Vagina (tissue), 2 donors: ENCODE data around the gene TMEM43. TPM values are rescaled to one million over a fixed set of nuclear protein-coding genes. Genes with fewer than 3 reads are reported as not detected.

ENCODE experiments used
- DNase-seq, 2 donors: peaks; one replicate each; pipeline ENCODE4 v3.0.0-alpha.2; 2017; ENCODE audit errors: extremely low spot score in 2 of 2
- H3K27ac ChIP-seq: fragments of 200-600 bp; sonication (generic); one replicate; pipeline ENCODE4 v1.5.1; 2019
- H3K27me3 ChIP-seq: fragments of 200-600 bp; sonication (generic); one replicate; pipeline ENCODE4 v1.5.1; 2019
- H3K36me3 ChIP-seq, 2 donors: fragments of 200-600 bp; sonication (generic); one replicate each; pipeline ENCODE4 v1.5.1; 2017 to 2019
- H3K4me1 ChIP-seq: fragments of 200-600 bp; sonication (generic); one replicate; pipeline ENCODE4 v1.5.1; 2019
- H3K4me3 ChIP-seq, 2 donors: fragments of 200-600 bp; sonication (generic); 1 replicate in 1 of 2; 2 replicates in 1 of 2; pipeline ENCODE4 v1.5.1; 2016 to 2019
- H3K9me3 ChIP-seq: fragments of 200-600 bp; sonication (generic); one replicate; pipeline ENCODE4 v1.5.1; 2019
- POLR2A ChIP-seq, 2 donors: fragments of 450-650 bp; IDR thresholded peaks; one replicate each; pipeline ENCODE4 v1.6.1; 2017; ENCODE audit warnings: antibody characterized with exemption in 2 of 2, mild to moderate bottlenecking in 2 of 2, moderate library complexity in 2 of 2
- POLR2AphosphoS5 ChIP-seq, 2 donors: sonication (generic); formaldehyde crosslinking; IDR thresholded peaks; one replicate each; pipeline ENCODE4 v1.9.0; 2017; ENCODE audit warnings: antibody characterized with exemption in 2 of 2, mild to moderate bottlenecking in 2 of 2, low read depth in 1 of 2; ENCODE audit not compliant: insufficient read depth in 1 of 2
- intact Hi-C: fragments of 100-400 bp; cut with DNase I; formaldehyde crosslinking; loops from one replicate; pipeline ENCODE4 v1.15.1; 2023
- total RNA-seq: library from RNA; depleted of rRNA; stranded (reverse); fragments of >200 nt; gene quantifications from one replicate; pipeline ENCODE4 v1.2.3, GENCODE V29; 2016
- TF ChIP-seq, protein P1 (sequence below), 3 experiments: fragments of 450-650 bp in 2 of 3; fragments of 200-600 bp in 1 of 3; sonication (generic) in 1 of 3; IDR thresholded peaks; one replicate each; pipeline ENCODE4 v1.5.1; 2017 to 2019; ENCODE audit warnings: antibody characterized with exemption in 3 of 3, mild to moderate bottlenecking in 2 of 3, moderate library complexity in 2 of 3

Gene TMEM43
- total RNA-seq, 1 donor from 2014 or later, result 118 TPM

DNA sequence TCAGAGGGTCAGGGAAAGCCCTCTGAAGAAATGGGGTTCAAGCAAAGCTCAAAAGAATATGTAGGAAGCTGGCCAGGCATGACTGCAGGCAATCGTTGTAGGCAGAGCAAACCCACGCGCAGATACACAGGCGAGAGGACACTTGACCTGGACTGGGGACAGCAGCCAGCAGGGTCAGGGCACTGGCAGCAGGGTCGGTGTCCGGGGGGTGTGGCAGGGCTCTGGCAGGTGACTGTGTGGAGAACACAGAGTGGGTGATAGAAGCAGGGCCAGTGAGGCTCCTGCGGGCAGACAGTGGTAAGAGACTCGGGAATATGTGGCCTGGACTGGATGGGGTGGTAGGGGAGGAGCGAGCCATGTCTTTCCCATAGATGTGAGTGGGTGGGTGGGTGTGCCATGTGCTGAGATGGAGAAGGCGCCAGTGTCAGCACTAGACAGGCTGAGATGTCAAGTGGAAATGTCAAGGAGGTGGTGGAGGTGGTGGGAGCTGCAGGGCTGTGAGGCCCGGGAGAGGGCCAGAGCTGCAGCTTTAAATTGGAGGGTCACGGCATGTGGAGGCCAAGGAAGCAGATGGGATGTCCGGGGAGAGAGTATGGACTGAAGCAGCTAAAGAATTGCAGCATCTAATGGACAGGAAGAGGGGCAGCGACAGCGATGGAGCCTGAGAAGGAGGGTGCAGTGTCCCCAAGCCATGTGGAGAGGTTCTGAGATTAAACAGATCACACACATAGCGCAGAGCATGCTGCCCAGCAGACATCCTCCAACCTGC lies 13.4 kb downstream of the TMEM43 start:
- H3K4me3 ChIP-seq, result no peak overlapping the region
- peaks cover 20% of the 10 kb centered on the region for H3K4me1 ChIP-seq
- no peak for DNase-seq
- no peak overlapping the region for H3K27ac ChIP-seq
- intact Hi-C loops, result loop anchor here (10.0 kb wide), 1 partner anchor 243 kb away; no protein-coding TSS in a partner anchor
- no peaks in the 10 kb centered on the region for H3K9me3 ChIP-seq
- peaks cover 0 to 62% of the 10 kb centered on the region in 2 donors for H3K36me3 ChIP-seq
- H3K27me3 ChIP-seq, result no peaks in the 10 kb centered on the region
- TF ChIP-seq POLR2AphosphoS5 (IDR thresholded peaks at IDR 0.05; ENCODE audit: insufficient read depth in 1 of 2, low read depth in 1 of 2) (no peak), POLR2A (IDR thresholded peaks at IDR 0.05) (no peak)
- TF ChIP-seq, protein P1, sequence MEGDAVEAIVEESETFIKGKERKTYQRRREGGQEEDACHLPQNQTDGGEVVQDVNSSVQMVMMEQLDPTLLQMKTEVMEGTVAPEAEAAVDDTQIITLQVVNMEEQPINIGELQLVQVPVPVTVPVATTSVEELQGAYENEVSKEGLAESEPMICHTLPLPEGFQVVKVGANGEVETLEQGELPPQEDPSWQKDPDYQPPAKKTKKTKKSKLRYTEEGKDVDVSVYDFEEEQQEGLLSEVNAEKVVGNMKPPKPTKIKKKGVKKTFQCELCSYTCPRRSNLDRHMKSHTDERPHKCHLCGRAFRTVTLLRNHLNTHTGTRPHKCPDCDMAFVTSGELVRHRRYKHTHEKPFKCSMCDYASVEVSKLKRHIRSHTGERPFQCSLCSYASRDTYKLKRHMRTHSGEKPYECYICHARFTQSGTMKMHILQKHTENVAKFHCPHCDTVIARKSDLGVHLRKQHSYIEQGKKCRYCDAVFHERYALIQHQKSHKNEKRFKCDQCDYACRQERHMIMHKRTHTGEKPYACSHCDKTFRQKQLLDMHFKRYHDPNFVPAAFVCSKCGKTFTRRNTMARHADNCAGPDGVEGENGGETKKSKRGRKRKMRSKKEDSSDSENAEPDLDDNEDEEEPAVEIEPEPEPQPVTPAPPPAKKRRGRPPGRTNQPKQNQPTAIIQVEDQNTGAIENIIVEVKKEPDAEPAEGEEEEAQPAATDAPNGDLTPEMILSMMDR (IDR thresholded peaks at IDR 0.05), result no peak

DNA sequence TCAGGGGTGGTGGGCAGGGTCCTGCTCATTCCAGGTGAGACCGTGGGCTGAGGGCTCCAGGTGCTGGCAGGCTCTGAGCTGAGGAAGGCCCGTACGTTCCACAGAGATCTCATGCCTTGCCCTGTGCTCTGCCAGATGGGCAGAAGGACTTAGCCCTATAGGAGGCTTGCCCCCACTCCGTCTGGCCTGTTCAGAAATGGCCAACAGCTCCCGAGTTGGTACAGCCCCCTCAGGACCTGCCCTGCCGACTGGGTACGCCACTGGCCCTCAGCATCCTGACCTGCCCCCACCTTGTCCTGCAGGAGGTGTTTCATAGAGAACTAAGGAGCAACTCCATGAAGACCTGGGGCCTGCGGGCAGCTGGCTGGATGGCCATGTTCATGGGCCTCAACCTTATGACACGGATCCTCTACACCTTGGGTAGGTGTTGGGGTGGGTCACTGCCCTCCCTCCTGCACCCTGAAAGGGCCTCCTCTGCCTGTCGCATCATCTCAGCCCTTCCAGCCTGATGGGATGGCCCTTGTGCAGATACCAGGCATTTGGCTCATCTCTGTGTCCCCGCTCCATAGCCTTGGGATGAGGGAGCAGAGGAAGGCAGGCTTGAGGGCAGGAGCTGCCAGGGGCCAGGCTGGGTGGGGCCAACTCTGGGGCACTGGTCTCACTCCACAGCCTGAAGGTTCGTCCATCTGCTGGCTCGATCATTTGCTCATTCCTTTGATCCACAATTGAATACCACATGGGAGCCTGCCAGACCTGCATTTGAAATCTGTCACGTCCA lies 14.2 kb downstream of the TMEM43 start:
- no peak overlapping the region for H3K4me3 ChIP-seq
- intact Hi-C loops, result loop anchor here (10.0 kb wide), 1 partner anchor 244 kb away; no protein-coding TSS in a partner anchor
- TF ChIP-seq POLR2A (IDR thresholded peaks at IDR 0.05) (no peak), POLR2AphosphoS5 (IDR thresholded peaks at IDR 0.05; ENCODE audit: insufficient read depth in 1 of 2, low read depth in 1 of 2) (no peak)
- TF ChIP-seq, protein P1 (IDR thresholded peaks at IDR 0.05), result no peak
- DNase-seq, result no peak
- no peaks in the 10 kb centered on the region for H3K27me3 ChIP-seq
- peaks cover 0 to 54% of the 10 kb centered on the region in 2 donors for H3K36me3 ChIP-seq
- no peak overlapping the region for H3K27ac ChIP-seq
- H3K4me1 ChIP-seq, result peaks cover 27% of the 10 kb centered on the region
- no peaks in the 10 kb centered on the region for H3K9me3 ChIP-seq

DNA sequence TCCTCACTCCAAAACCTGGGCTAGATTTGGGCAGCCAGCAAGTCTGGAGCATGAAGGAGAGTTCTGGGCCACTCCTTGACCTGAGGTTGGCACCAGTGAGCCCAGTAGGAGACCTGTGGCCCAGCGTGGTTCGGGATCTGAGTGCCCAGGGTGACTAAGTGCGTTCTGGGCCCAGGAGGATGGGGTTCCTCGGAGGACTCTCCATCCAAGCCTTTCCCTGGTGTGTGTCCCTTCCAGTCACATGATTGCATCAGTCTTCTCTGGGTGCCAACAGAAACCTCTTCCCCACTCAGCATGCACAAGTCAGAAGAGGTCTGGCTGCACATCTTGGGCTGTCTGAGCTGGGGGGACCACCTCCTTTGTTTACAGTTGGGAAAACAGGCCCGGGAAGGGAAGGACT lies 14.9 kb downstream of the TMEM43 start:
- Histone ChIP-seq H3K36me3 (peaks cover 0 to 47% of the 10 kb centered on the region in 2 donors), H3K4me1 (peaks cover 32% of the 10 kb centered on the region), H3K27ac (no peak overlapping the region), H3K9me3 (no peaks in the 10 kb centered on the region), H3K4me3 (no peak overlapping the region), H3K27me3 (no peaks in the 10 kb centered on the region)
- intact Hi-C loops, result loop anchor here (10.0 kb wide), 1 partner anchor 245 kb away; no protein-coding TSS in a partner anchor
- no peak for DNase-seq
- no peak for TF ChIP-seq POLR2A (IDR thresholded peaks at IDR 0.05)
- TF ChIP-seq POLR2AphosphoS5 (IDR thresholded peaks at IDR 0.05; ENCODE audit: insufficient read depth in 1 of 2, low read depth in 1 of 2), result no peak
- TF ChIP-seq, protein P1 (IDR thresholded peaks at IDR 0.05), result no peak

DNA sequence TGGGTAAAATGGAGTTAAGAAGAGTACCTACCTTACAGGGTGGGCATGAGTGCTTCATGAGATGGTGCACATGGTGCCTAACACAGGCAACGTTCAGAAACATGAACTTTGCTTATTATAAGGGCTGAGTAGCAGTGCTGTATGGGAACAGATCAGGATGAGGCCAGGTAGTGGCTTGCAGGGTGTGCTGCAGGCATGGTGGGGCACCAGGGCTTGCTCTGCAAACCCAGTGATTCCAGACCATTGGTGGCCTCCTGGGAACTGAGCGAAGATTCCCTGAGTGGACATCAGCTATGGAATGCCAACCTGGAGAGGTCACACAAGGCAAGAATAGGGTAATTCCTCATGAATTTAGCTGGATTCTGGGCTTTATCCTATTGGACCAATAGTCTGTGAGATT lies 15.8 kb downstream of the TMEM43 start:
- peaks cover 41% of the 10 kb centered on the region for H3K4me1 ChIP-seq
- no peaks in the 10 kb centered on the region for H3K9me3 ChIP-seq
- H3K27ac ChIP-seq, result no peak overlapping the region
- intact Hi-C loops, result no loop called here
- peaks cover 0 to 38% of the 10 kb centered on the region in 2 donors for H3K36me3 ChIP-seq
- H3K4me3 ChIP-seq, result no peak overlapping the region
- H3K27me3 ChIP-seq, result no peaks in the 10 kb centered on the region
- DNase-seq, result no peak
- TF ChIP-seq POLR2A (IDR thresholded peaks at IDR 0.05) (no peak), POLR2AphosphoS5 (IDR thresholded peaks at IDR 0.05; ENCODE audit: insufficient read depth in 1 of 2, low read depth in 1 of 2) (no peak)
- TF ChIP-seq, protein P1 (IDR thresholded peaks at IDR 0.05), result no peak
